H1 (cell line): ENCODE measurements around the gene BAX. TPM values are rescaled to one million over a fixed set of nuclear protein-coding genes. Genes with fewer than 3 reads are reported as not detected.

Experiments used
- CTCF ChIA-PET: fragments of 300-600 bp; sonication (Branson Sonifier 250); formaldehyde crosslinking; loops from one replicate; lab custom pipeline; 2021; ENCODE audit not compliant: partially characterized antibody; lab: Charles Lee
- POLR2A ChIA-PET: fragments of 300-600 bp; sonication (Branson Sonifier 250); formaldehyde crosslinking; loops from one replicate; lab custom pipeline; 2021; ENCODE audit warnings: inconsistent platforms; ENCODE audit not compliant: partially characterized antibody; lab: Charles Lee
- DNase-seq, 2 experiments: peaks; one replicate each; pipeline versions ENCODE4 v3.0.0 to v3.0.0-alpha.2; 2010 to 2022; ENCODE audit warnings: low spot score in 2 of 2, low read depth in 1 of 2, mixed read lengths in 1 of 2
- FAIRE-seq: peaks from 2 replicates; lab custom pipeline; 2011; peaks lifted over from hg19 to GRCh38; lab: Jason Lieb, UNC
- H2AFZ ChIP-seq: 2 replicates; pipeline ENCODE4 v1.8.1; 2012; ENCODE audit warnings: low read length, inconsistent platforms
- H2AK5ac ChIP-seq: 2 replicates; pipeline ENCODE4 v1.6.1; 2013; ENCODE audit warnings: low read depth, low read length
- H2BK120ac ChIP-seq: replicated peaks from 2 replicates; pipeline ENCODE3; 2013; ENCODE audit warnings: low read depth, low read length, inconsistent platforms
- H2BK12ac ChIP-seq: 2 replicates; pipeline ENCODE4 v1.6.1; 2013; ENCODE audit warnings: low read depth, low read length
- H2BK15ac ChIP-seq: 2 replicates; pipeline ENCODE4 v1.6.1; 2013; ENCODE audit warnings: low read length
- H2BK20ac ChIP-seq: 2 replicates; pipeline ENCODE4 v1.6.1; 2013; ENCODE audit warnings: low read length
- H2BK5ac ChIP-seq: 2 replicates; pipeline ENCODE4 v1.6.1; 2013; ENCODE audit warnings: low read depth, low read length
- H3K14ac ChIP-seq: 2 replicates; pipeline ENCODE4 v1.6.1; 2013; ENCODE audit warnings: inconsistent platforms; ENCODE audit not compliant: insufficient read length
- H3K18ac ChIP-seq: 2 replicates; pipeline ENCODE4 v1.6.1; 2013; ENCODE audit warnings: low read length; ENCODE audit errors: extremely low read depth
- H3K23ac ChIP-seq: 2 replicates; pipeline ENCODE4 v1.6.1; 2013; ENCODE audit warnings: inconsistent platforms; ENCODE audit not compliant: insufficient read length
- H3K23me2 ChIP-seq: 2 replicates; pipeline ENCODE4 v1.6.1; 2013; ENCODE audit warnings: low read depth, low read length
- H3K27ac ChIP-seq: 2 replicates; pipeline ENCODE4 v1.6.1; 2011; ENCODE audit warnings: low read depth, low read length, inconsistent platforms
- H3K27me3 ChIP-seq, 4 experiments: replicated peaks in 1 of 4; 1 replicate in 1 of 4; 2 replicates in 3 of 4; pipeline versions ENCODE4 v1.6.1 to v1.8.1; 2011 to 2013; ENCODE audit warnings: low read length in 3 of 4, mild to moderate bottlenecking in 3 of 4, inconsistent platforms in 2 of 4, mixed read lengths in 2 of 4, moderate library complexity in 1 of 4; ENCODE audit not compliant: control insufficient read depth in 3 of 4, insufficient read depth in 3 of 4; ENCODE audit errors: extremely low read depth in 1 of 4
- H3K36me3 ChIP-seq, 4 experiments: 2 replicates each; pipeline versions ENCODE4 v1.6.1 to v1.8.1; 2011 to 2013; ENCODE audit warnings: mild to moderate bottlenecking in 4 of 4, low read length in 3 of 4, moderate library complexity in 2 of 4, control low read depth in 1 of 4, inconsistent platforms in 1 of 4; ENCODE audit not compliant: insufficient read depth in 4 of 4, control insufficient read depth in 2 of 4
- H3K4ac ChIP-seq: replicated peaks from 2 replicates; pipeline ENCODE3; 2013; ENCODE audit warnings: low read length, low read depth, mixed read lengths, inconsistent platforms; ENCODE audit not compliant: insufficient read length
- H3K4me1 ChIP-seq, 4 experiments: replicated peaks in 1 of 4; 1 replicate in 1 of 4; 2 replicates in 3 of 4; pipeline versions ENCODE4 v1.6.1 to v1.8.1; 2011 to 2013; ENCODE audit warnings: low read length in 3 of 4, inconsistent platforms in 2 of 4, mixed read lengths in 1 of 4; ENCODE audit not compliant: insufficient read depth in 4 of 4, control insufficient read depth in 3 of 4
- H3K4me2 ChIP-seq, 2 experiments: 2 replicates each; pipeline versions ENCODE4 v1.6.1 to v1.8.1; 2011 to 2013; ENCODE audit warnings: low read depth in 2 of 2, low read length in 2 of 2, control low read depth in 1 of 2, inconsistent platforms in 1 of 2, mild to moderate bottlenecking in 1 of 2; ENCODE audit not compliant: insufficient read depth in 1 of 2
- H3K4me3 ChIP-seq, 4 experiments: fragments of 200-600, 300-600 bp in 1 of 4; sonication (generic), shearing (Covaris generic), sonication (Bioruptor Twin) in 1 of 4; 2 replicates each; pipeline versions ENCODE4 v1.5.1 to v1.8.1; 2011 to 2016; ENCODE audit warnings: low read length in 4 of 4, low read depth in 3 of 4, control low read depth in 2 of 4, inconsistent platforms in 2 of 4, mild to moderate bottlenecking in 2 of 4, mixed read lengths in 1 of 4, moderate library complexity in 1 of 4; ENCODE audit not compliant: insufficient read depth in 2 of 4; ENCODE audit errors: extremely low read depth in 1 of 4
- H3K56ac ChIP-seq: replicated peaks from 2 replicates; pipeline ENCODE3; 2013; ENCODE audit warnings: low read depth, mild to moderate bottlenecking, mixed read lengths, low read length, inconsistent platforms; ENCODE audit not compliant: insufficient read length
- H3K79me1 ChIP-seq: 2 replicates; pipeline ENCODE4 v1.6.1; 2013; ENCODE audit warnings: low read depth, low read length, control low read depth
- H3K79me2 ChIP-seq, 2 experiments: 2 replicates each; pipeline versions ENCODE4 v1.6.1 to v1.8.1; 2012 to 2013; ENCODE audit warnings: low read length in 2 of 2, mild to moderate bottlenecking in 2 of 2, inconsistent platforms in 1 of 2; ENCODE audit not compliant: insufficient read depth in 2 of 2, control insufficient read depth in 1 of 2
- H3K9ac ChIP-seq, 4 experiments: replicated peaks in 1 of 4; 1 replicate in 1 of 4; 2 replicates in 3 of 4; pipeline versions ENCODE4 v1.6.1 to v1.8.1; 2011 to 2013; ENCODE audit warnings: low read depth in 3 of 4, low read length in 3 of 4, control low read depth in 2 of 4, mild to moderate bottlenecking in 2 of 4, moderate library complexity in 2 of 4, inconsistent platforms in 1 of 4; ENCODE audit errors: extremely low read depth in 1 of 4
- H3K9me3 ChIP-seq, 2 experiments: 2 replicates each; pipeline versions ENCODE4 v1.6.1 to v1.8.1; 2012 to 2013; ENCODE audit warnings: mild to moderate bottlenecking in 2 of 2, moderate library complexity in 2 of 2, control low read depth in 1 of 2, inconsistent platforms in 1 of 2, low read depth in 1 of 2, low read length in 1 of 2, mixed read lengths in 1 of 2; ENCODE audit not compliant: insufficient read depth in 2 of 2
- H4K20me1 ChIP-seq, 2 experiments: replicated peaks in 1 of 2; 2 replicates each; pipeline versions ENCODE3 to v1.8.1; 2011 to 2013; ENCODE audit warnings: inconsistent platforms in 2 of 2, low read length in 2 of 2, mild to moderate bottlenecking in 1 of 2; ENCODE audit not compliant: insufficient read depth in 2 of 2, control insufficient read depth in 1 of 2
- H4K5ac ChIP-seq: 2 replicates; pipeline ENCODE4 v1.6.1; 2013; ENCODE audit warnings: low read length, low read depth, mixed read lengths, inconsistent platforms; ENCODE audit not compliant: insufficient read length
- H4K8ac ChIP-seq: 2 replicates; pipeline ENCODE4 v1.8.0; 2013; ENCODE audit warnings: mild to moderate bottlenecking, moderate library complexity, low read length, inconsistent platforms; ENCODE audit not compliant: insufficient read depth; ENCODE audit errors: extremely low read depth
- H4K91ac ChIP-seq: replicated peaks from 2 replicates; pipeline ENCODE3; 2013; ENCODE audit warnings: low read length, mixed read lengths, inconsistent platforms; ENCODE audit not compliant: insufficient read length
- CHD2 ChIP-seq: IDR thresholded peaks from 2 replicates; pipeline ENCODE4 v1.6.1; 2012; ENCODE audit warnings: low read length, improper control_type of control experiment
- FOSL1 ChIP-seq: IDR thresholded peaks from 2 replicates; pipeline ENCODE4 v1.6.1; 2011; ENCODE audit warnings: mild to moderate bottlenecking, low read depth, low read length, moderate library complexity; ENCODE audit not compliant: insufficient read depth
- JUN ChIP-seq: IDR thresholded peaks from 2 replicates; pipeline ENCODE4 v1.6.1; 2011; ENCODE audit warnings: low read depth, mild to moderate bottlenecking, improper control_type of control experiment, low read length
- KDM1A ChIP-seq: fragments of 200-600, 300-600 bp; sonication (generic); IDR thresholded peaks from 2 replicates; pipeline ENCODE4 v1.7.1; 2016; ENCODE audit warnings: mild to moderate bottlenecking, low read length, borderline replicate concordance
- RAD21 ChIP-seq, 2 experiments: IDR thresholded peaks in 1 of 2; conservative IDR thresholded peaks in 1 of 2; 2 replicates each; pipeline ENCODE4 v1.6.1; 2011; ENCODE audit warnings: low read depth in 2 of 2, low read length in 2 of 2, improper control_type of control experiment in 1 of 2, inconsistent platforms in 1 of 2, mild to moderate bottlenecking in 1 of 2, moderate library complexity in 1 of 2
- RFX5 ChIP-seq: IDR thresholded peaks from 2 replicates; pipeline ENCODE4 v1.6.1; 2011; ENCODE audit warnings: low read depth, low read length, improper control_type of control experiment, borderline replicate concordance
- ZNF274 ChIP-seq: IDR thresholded peaks from 2 replicates; pipeline ENCODE4 v1.7.0; 2012; ENCODE audit warnings: low read length, borderline replicate concordance; ENCODE audit errors: extremely low read depth
- WGBS, 2 experiments: shearing (Covaris generic) in 1 of 2; methylation state at CpG; one replicate each; pipeline versions ENCODE4 v1.1.6 to v1.1.7; 2013 to 2015; ENCODE audit warnings: low lambda C conversion rate in 2 of 2, mixed read lengths in 2 of 2, inconsistent platforms in 1 of 2, low coverage in 1 of 2, missing lambda C conversion rate in 1 of 2; ENCODE audit not compliant: insufficient replicate concordance in 2 of 2, insufficient coverage in 1 of 2, insufficient read length in 1 of 2; ENCODE audit errors: extremely low coverage in 1 of 2, missing lambda C conversion rate in 1 of 2; 5-methylcytosine and 5-hydroxymethylcytosine counted together
- polyA plus RNA-seq, 7 experiments: library from polyadenylated mRNA; depleted of rRNA in 3 of 7; stranded (reverse) in 5 of 7; unstranded in 2 of 7; fragments of >200 nt in 5 of 7; fragments of 200-250 nt in 2 of 7; gene quantifications; 1 replicate in 5 of 7; 2 replicates in 1 of 7; 4 replicates in 1 of 7; pipeline versions ENCODE4 v1.2.1 to v1.2.3, GENCODE V29; 2011 to 2013; ENCODE audit warnings: missing spikeins in 2 of 7, mixed read lengths in 2 of 7
- total RNA-seq: library from RNA; stranded (reverse); fragmentation: NEBNext Ultra II Directional; extraction: Animal tissue kit (Norgen Biotek cat#: 25700); gene quantifications from 2 replicates; pipeline ENCODE4 v1.2.1, GENCODE V29; 2021
- TF ChIP-seq, protein P1 (sequence below): IDR thresholded peaks from 2 replicates; pipeline ENCODE4 v1.6.1; 2011; ENCODE audit warnings: low read length, improper control_type of control experiment
- TF ChIP-seq, protein P2 (sequence below): IDR thresholded peaks from 2 replicates; pipeline ENCODE4 v1.6.1; 2011; ENCODE audit warnings: low read depth, mild to moderate bottlenecking, low read length; ENCODE audit not compliant: insufficient read depth

Gene BAX
- total and polyA plus RNA-seq, 2 of the 8 experiments (the other 6 are each of a cell fraction or from before 2014, with no cell fraction given), result 257 to 346 TPM

DNA sequence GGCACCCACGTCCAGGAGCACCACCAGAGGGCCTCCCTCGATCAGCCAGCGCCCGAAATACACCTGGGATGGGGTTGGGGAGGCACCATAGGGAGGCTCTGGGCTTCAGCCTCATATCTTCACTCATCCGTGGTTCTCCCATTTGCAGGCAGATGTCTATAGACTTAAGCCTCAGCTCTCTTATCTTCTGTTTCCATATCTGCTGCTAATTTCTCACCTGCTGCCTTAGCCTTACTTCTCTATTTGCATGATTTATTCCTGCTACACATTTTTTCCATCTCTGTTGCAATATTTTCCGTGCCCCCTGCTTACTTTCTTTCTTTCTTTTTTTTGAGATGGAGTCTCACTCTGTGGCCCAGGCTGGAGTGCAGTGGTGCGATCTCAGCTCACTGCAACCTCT lies 32.6 kb downstream of the BAX start:
- Histone ChIP-seq H3K4ac (no peak overlapping the region), H4K20me1 (peaks cover 0 to 10% of the 10 kb centered on the region in 2 experiments), H3K27ac (no peak overlapping the region), H3K27me3 (no peaks in the 10 kb centered on the region), H2BK120ac (no peak overlapping the region), H3K36me3 (peaks cover 3 to 34% (median 10%) of the 10 kb centered on the region in 4 experiments; a peak in 5 of 8 replicates), H4K91ac (no peak overlapping the region), H3K4me3 (no peak overlapping the region), H2AK5ac (no peak overlapping the region), H3K18ac (no peak overlapping the region), H3K23me2 (no peaks in the 10 kb centered on the region; the same call in 1 of the 2 replicates), H2BK5ac (no peak overlapping the region), H4K8ac (no peak overlapping the region), H3K56ac (no peak overlapping the region), H4K5ac (no peak overlapping the region), H3K79me2 (peaks cover 0 to 7% of the 10 kb centered on the region in 2 experiments; a peak in 1 of 4 replicates), H3K79me1 (peaks cover 4% of the 10 kb centered on the region), H3K9ac (no peak overlapping the region), H3K14ac (no peak overlapping the region), H2BK20ac (no peak overlapping the region), H2BK12ac (no peak overlapping the region), H3K9me3 (no peaks in the 10 kb centered on the region), H3K23ac (no peak overlapping the region), H3K4me1 (peaks cover 0 to 1% (median 0%) of the 10 kb centered on the region in 4 experiments; a peak in 2 of 7 replicates), H2AFZ (no peak overlapping the region), H2BK15ac (no peak overlapping the region), H3K4me2 (no peak overlapping the region)
- FAIRE-seq, result no peak
- CTCF ChIA-PET, result interaction anchor here (0.7 to 1.9 kb wide), 7 partner anchors 11 to 324 kb away, joined by 3 to 12 read pairs (median 4); no protein-coding TSS in a partner anchor
- 81% methylated on average over 7 of the region's 7 CpGs; no CpG with 5 or more reads in 1 of the 2 experiments for WGBS, 2 experiments
- POLR2A ChIA-PET, result interaction anchor here (0.6 to 1.7 kb wide), 5 partner anchors 12 to 115 kb away, joined by 3 to 5 read pairs (median 4); partner anchors contain the start of genes FTL and PPP1R15A
- DNase-seq, result no peak
- no peak for TF ChIP-seq KDM1A
- no peak for TF ChIP-seq ZNF274
- no peak for TF ChIP-seq CHD2
- TF ChIP-seq RFX5, result no peak
- TF ChIP-seq, protein P1, sequence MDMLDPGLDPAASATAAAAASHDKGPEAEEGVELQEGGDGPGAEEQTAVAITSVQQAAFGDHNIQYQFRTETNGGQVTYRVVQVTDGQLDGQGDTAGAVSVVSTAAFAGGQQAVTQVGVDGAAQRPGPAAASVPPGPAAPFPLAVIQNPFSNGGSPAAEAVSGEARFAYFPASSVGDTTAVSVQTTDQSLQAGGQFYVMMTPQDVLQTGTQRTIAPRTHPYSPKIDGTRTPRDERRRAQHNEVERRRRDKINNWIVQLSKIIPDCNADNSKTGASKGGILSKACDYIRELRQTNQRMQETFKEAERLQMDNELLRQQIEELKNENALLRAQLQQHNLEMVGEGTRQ, result no peak
- TF ChIP-seq FOSL1, result no peak
- no peak for TF ChIP-seq JUN
- TF ChIP-seq, protein P2, sequence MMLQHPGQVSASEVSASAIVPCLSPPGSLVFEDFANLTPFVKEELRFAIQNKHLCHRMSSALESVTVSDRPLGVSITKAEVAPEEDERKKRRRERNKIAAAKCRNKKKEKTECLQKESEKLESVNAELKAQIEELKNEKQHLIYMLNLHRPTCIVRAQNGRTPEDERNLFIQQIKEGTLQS, result no peak
- no peak for TF ChIP-seq RAD21 (IDR thresholded peaks at IDR 0.05 in 1 of 2, conservative IDR thresholded peaks at IDR 0.05 in 1 of 2; ENCODE audit: low read depth in 2 of 2, low read length in 2 of 2)
